ENCODE data around the gene MPRIP. TPM values are rescaled to one million over a fixed set of nuclear protein-coding genes. Genes with fewer than 3 reads are reported as not detected.

The MPRIP gene
- total and polyA plus RNA-seq, 2 of the 13 experiments (the other 11 are each of a cell fraction or from before 2014, with no cell fraction given), result 50.2 to 52.4 TPM

DNA sequence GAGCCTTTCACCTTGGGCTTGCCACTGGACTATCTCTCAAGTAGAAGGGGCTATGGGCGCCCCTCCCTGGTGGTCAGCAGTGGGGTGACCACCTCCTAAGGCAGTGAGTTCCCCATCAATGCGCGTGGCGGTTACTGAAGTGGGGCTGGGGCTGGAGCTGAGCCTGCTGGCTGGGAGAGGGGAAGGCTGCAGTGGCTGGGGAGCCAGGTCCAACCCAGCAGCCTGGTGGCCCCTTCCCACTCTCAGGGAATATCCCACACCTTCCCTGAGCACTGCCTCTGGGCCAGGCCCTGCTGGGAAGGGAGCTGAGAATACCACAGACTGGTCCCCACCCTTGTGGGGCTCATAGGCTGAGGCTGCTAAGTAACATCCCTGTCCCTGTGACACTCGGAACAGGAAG is 19.8 kb upstream of the MPRIP start:
- Histone ChIP-seq H3K9ac (ENCODE audit: insufficient read depth, low read depth, low read length) (no peak overlapping the region), H4K20me1 (ENCODE audit: insufficient read depth, low read length) (no peaks in the 10 kb centered on the region), H3K27me3 (ENCODE audit: control insufficient read depth in 1 of 2, insufficient read depth in 2 of 2, low read length in 2 of 2) (peaks cover 0 to 2% of the 10 kb centered on the region in 2 experiments; a peak in 2 of 5 replicates), H3K79me2 (ENCODE audit: insufficient read depth, low read length) (no peaks in the 10 kb centered on the region), H3K4me2 (ENCODE audit: low read depth, low read length) (no peak overlapping the region), H3K27ac (ENCODE audit: extremely low read length, insufficient read depth, low read length) (no peak overlapping the region), H3K36me3 (replicated peaks in 1 of 2; ENCODE audit: control insufficient read depth in 1 of 2, insufficient read depth in 2 of 2, low read length in 2 of 2) (no peaks in the 10 kb centered on the region), H3K4me3 (replicated peaks in 1 of 3; ENCODE audit: insufficient read depth in 1 of 3, low read depth in 2 of 3, low read length in 3 of 3) (no peak overlapping the region), H3K4me1 (ENCODE audit: insufficient read depth, low read length) (peaks cover 63% of the 10 kb centered on the region), H3K9me3 (ENCODE audit: low read length) (no peaks in the 10 kb centered on the region), H2AFZ (ENCODE audit: low read length) (no peak overlapping the region)
- intact Hi-C loops (cut with micrococcal nuclease; ENCODE audit: unreplicated experiment) (no loop called here), in situ Hi-C loops (cut with HindIII; ENCODE audit: extremely low pct_ligation_motif_present, low pct_unique_long_range_greater_than_20kb) (no loop called here)
- TF ChIP-seq ZBTB33 (CRISPR knock-in tag; IDR thresholded peaks at IDR 0.05) (0 out of 2 replicates have a peak, but pooled peaks have one; percentile 25), ZHX1 (CRISPR knock-in tag; IDR thresholded peaks at IDR 0.05; ENCODE audit: low read depth) (no peak)
- CTCF ChIA-PET (ENCODE audit: low intra/inter-chr PET ratio, low total read pairs), result no interaction called here
- WGBS (ENCODE audit: low lambda C conversion rate), result 86% methylated on average over 4 of the region's 5 CpGs
- no peak for DNase-seq (ENCODE audit: low spot score)
- BruUV-seq (replicated peaks), result no TSS peak
- no peak for FAIRE-seq
- POLR2A ChIA-PET, result no interaction called here
- no peak for ATAC-seq

- no peaks in the 10 kb centered on the region for H3K9me3 ChIP-seq (ENCODE audit: low read length)
- ChIA-PET POLR2A (no interaction called here), CTCF (ENCODE audit: low intra/inter-chr PET ratio, low total read pairs) (no interaction called here)
- no peak overlapping the region; the same call in 1 of the 2 replicates for H3K4me2 ChIP-seq (ENCODE audit: low read depth, low read length)
- in situ Hi-C loops (cut with HindIII; ENCODE audit: extremely low pct_ligation_motif_present, low pct_unique_long_range_greater_than_20kb) (no loop called here), intact Hi-C loops (cut with micrococcal nuclease; ENCODE audit: unreplicated experiment) (no loop called here)
- H2AFZ ChIP-seq (ENCODE audit: low read length), result peak overlapping the region; percentile 4
- no peaks in the 10 kb centered on the region for H3K36me3 ChIP-seq (replicated peaks in 1 of 2; ENCODE audit: control insufficient read depth in 1 of 2, insufficient read depth in 2 of 2, low read length in 2 of 2)
- H3K27ac ChIP-seq (ENCODE audit: extremely low read length, insufficient read depth, low read length), result no peak overlapping the region
- no peak overlapping the region for H3K4me3 ChIP-seq (replicated peaks in 1 of 3; ENCODE audit: insufficient read depth in 1 of 3, low read depth in 2 of 3, low read length in 3 of 3)
- no peak for DNase-seq (ENCODE audit: low spot score)
- no peak for ATAC-seq
- no peak overlapping the region for H3K9ac ChIP-seq (ENCODE audit: insufficient read depth, low read depth, low read length)
- 20% methylated on average over 3 of the region's 8 CpGs for WGBS (ENCODE audit: low lambda C conversion rate)
- H3K27me3 ChIP-seq (ENCODE audit: control insufficient read depth in 1 of 2, insufficient read depth in 2 of 2, low read length in 2 of 2), result peaks cover 0 to 2% of the 10 kb centered on the region in 2 experiments; a peak in 2 of 5 replicates
- H3K4me1 ChIP-seq (ENCODE audit: insufficient read depth, low read length), result peaks cover 70% of the 10 kb centered on the region
- no TSS peak for BruUV-seq (replicated peaks)
- no peak for FAIRE-seq
- no peaks in the 10 kb centered on the region for H3K79me2 ChIP-seq (ENCODE audit: insufficient read depth, low read length)
- no peaks in the 10 kb centered on the region for H4K20me1 ChIP-seq (ENCODE audit: insufficient read depth, low read length)
- TF ChIP-seq ATF4 (CRISPR knock-in tag; IDR thresholded peaks at IDR 0.05) (no peak), ZSCAN20 (CRISPR knock-in tag; IDR thresholded peaks at IDR 0.05; ENCODE audit: borderline replicate concordance) (no peak), CEBPG (CRISPR knock-in tag; IDR thresholded peaks at IDR 0.05) (no peak), ZNF746 (CRISPR knock-in tag; IDR thresholded peaks at IDR 0.05) (no peak)
- TF ChIP-seq, protein P1, sequence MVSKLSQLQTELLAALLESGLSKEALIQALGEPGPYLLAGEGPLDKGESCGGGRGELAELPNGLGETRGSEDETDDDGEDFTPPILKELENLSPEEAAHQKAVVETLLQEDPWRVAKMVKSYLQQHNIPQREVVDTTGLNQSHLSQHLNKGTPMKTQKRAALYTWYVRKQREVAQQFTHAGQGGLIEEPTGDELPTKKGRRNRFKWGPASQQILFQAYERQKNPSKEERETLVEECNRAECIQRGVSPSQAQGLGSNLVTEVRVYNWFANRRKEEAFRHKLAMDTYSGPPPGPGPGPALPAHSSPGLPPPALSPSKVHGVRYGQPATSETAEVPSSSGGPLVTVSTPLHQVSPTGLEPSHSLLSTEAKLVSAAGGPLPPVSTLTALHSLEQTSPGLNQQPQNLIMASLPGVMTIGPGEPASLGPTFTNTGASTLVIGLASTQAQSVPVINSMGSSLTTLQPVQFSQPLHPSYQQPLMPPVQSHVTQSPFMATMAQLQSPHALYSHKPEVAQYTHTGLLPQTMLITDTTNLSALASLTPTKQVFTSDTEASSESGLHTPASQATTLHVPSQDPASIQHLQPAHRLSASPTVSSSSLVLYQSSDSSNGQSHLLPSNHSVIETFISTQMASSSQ (IDR thresholded peaks at IDR 0.05; ENCODE audit: low read depth), result no peak
- TF ChIP-seq, protein P1 (CRISPR knock-in tag; IDR thresholded peaks at IDR 0.05; ENCODE audit: borderline replicate concordance), result no peak
These were observed 17.4 kb upstream of the MPRIP start for GRCh38 chr17:17024778-17025300.
